ENCODE data around the gene LONP2. TPM values are rescaled to one million over a fixed set of nuclear protein-coding genes. Genes with fewer than 3 reads are reported as not detected.

LONP2 gene
- total and polyA plus RNA-seq, 4 donors = 30.0 to 304 (median 52.8) TPM

DNA sequence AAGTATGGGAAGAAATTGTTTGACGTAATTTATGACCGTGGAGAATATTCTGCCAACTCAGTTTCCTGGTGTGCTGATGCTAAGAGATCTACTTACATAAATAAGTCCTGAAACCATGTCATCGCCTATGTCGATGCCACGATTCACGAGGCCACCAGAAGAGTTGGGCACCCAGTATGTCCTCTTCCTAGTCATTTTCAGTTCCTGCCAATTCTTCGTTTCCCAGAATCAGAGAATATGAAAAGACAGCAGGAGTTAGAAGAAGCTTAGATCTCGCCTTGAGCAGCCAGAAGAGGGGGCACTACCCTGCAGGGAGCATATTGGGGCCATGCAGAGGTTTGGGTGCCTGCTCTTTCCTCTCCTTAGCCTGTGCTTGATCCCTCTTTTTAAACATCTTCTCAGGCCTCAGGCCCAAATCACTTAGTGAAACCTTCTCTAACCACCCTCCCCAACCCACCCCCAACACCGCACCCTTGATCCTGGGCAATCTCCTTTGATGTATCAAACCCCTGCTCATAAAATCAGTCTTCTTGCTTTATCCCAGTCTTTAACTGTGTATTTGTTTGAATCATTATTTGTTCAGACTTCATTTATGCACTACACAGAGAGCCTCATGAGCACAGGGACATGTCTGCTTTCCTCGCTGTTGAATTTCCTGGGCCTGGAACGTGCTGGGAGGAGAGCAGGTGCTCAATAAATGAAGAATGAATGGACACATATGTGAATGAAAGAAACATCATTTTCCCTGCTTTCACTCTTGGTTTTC, 12.2 kb upstream of the LONP2 start:
- Histone ChIP-seq H3K9me3 (ENCODE audit: control insufficient read depth in 4 of 4, low read length in 3 of 4) (no peaks in the 10 kb centered on the region), H3K4me3 (ENCODE audit: low read depth in 1 of 3, low read length in 3 of 3) (no peak overlapping the region), H3K27me3 (ENCODE audit: control insufficient read depth in 4 of 4, insufficient read depth in 4 of 4, low read length in 3 of 4) (no peaks in the 10 kb centered on the region), H3K9ac (ENCODE audit: low read depth in 1 of 2, low read length in 2 of 2) (no peak overlapping the region), H3K27ac (ENCODE audit: low read depth in 1 of 2, low read length in 2 of 2) (no peak overlapping the region), H3K4me1 (ENCODE audit: control insufficient read depth in 4 of 4, insufficient read depth in 4 of 4, low read length in 3 of 4) (peaks cover 3 to 35% (median 23%) of the 10 kb centered on the region in 4 donors), H3K36me3 (ENCODE audit: control insufficient read depth in 4 of 4, insufficient read depth in 3 of 4, low read depth in 1 of 4, low read length in 3 of 4) (no peaks in the 10 kb centered on the region)
- 77% methylated on average over 11 of the region's 11 CpGs for WGBS
- no peak for DNase-seq (ENCODE audit: low spot score)
- TF ChIP-seq RAD21 (IDR thresholded peaks at IDR 0.05) (peak; percentile 70 to 79), EGR1 (IDR thresholded peaks at IDR 0.05; ENCODE audit: low read depth in 2 of 2) (no peak), SP1 (IDR thresholded peaks at IDR 0.05) (no peak), HNF4G (IDR thresholded peaks at IDR 0.05) (no peak), FOXA1 (IDR thresholded peaks at IDR 0.05) (no peak), RXRA (IDR thresholded peaks at IDR 0.05) (no peak), TAF1 (conservative IDR thresholded peaks at IDR 0.05) (no peak), FOXA2 (IDR thresholded peaks at IDR 0.05) (no peak)
- TF ChIP-seq, protein P1, sequence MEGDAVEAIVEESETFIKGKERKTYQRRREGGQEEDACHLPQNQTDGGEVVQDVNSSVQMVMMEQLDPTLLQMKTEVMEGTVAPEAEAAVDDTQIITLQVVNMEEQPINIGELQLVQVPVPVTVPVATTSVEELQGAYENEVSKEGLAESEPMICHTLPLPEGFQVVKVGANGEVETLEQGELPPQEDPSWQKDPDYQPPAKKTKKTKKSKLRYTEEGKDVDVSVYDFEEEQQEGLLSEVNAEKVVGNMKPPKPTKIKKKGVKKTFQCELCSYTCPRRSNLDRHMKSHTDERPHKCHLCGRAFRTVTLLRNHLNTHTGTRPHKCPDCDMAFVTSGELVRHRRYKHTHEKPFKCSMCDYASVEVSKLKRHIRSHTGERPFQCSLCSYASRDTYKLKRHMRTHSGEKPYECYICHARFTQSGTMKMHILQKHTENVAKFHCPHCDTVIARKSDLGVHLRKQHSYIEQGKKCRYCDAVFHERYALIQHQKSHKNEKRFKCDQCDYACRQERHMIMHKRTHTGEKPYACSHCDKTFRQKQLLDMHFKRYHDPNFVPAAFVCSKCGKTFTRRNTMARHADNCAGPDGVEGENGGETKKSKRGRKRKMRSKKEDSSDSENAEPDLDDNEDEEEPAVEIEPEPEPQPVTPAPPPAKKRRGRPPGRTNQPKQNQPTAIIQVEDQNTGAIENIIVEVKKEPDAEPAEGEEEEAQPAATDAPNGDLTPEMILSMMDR (IDR thresholded peaks at IDR 0.05; ENCODE audit: low read depth, low read length, missing input control) = peak; percentile 35
- TF ChIP-seq, protein P2, sequence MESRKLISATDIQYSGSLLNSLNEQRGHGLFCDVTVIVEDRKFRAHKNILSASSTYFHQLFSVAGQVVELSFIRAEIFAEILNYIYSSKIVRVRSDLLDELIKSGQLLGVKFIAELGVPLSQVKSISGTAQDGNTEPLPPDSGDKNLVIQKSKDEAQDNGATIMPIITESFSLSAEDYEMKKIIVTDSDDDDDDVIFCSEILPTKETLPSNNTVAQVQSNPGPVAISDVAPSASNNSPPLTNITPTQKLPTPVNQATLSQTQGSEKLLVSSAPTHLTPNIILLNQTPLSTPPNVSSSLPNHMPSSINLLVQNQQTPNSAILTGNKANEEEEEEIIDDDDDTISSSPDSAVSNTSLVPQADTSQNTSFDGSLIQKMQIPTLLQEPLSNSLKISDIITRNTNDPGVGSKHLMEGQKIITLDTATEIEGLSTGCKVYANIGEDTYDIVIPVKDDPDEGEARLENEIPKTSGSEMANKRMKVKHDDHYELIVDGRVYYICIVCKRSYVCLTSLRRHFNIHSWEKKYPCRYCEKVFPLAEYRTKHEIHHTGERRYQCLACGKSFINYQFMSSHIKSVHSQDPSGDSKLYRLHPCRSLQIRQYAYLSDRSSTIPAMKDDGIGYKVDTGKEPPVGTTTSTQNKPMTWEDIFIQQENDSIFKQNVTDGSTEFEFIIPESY (IDR thresholded peaks at IDR 0.05) = no peak
- TF ChIP-seq, protein P3, sequence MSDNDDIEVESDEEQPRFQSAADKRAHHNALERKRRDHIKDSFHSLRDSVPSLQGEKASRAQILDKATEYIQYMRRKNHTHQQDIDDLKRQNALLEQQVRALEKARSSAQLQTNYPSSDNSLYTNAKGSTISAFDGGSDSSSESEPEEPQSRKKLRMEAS (IDR thresholded peaks at IDR 0.05) = no peak

DNA sequence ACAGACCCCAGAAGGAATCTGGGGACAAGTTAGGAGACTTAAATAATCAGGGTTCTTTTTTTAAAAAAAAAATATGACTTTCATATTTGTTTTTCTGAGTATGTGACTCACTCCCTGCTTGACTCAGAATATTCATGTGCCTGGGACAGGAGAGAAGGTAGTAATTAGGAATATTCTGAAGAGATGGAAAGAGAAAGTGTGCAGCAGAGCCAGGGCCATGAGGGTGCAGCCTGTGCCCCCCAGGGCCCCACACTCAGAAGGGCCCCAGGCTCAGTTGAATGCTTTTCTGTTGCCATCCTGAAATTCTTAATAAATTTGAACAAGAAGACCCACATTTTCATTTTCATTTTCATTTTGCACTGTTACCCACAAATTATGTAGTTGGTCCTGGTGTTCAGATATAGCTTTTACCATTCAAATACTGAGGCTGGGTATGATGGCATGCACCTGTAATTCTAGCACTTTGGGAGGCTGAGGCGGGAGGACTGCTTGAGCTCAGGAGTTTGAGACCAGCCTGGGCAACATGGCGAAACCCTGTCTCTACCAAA, 11.5 kb upstream of the LONP2 start:
- Histone ChIP-seq H3K27ac (ENCODE audit: low read depth in 1 of 2, low read length in 2 of 2) (no peak overlapping the region), H3K4me3 (ENCODE audit: low read depth in 1 of 3, low read length in 3 of 3) (no peak overlapping the region), H3K4me1 (ENCODE audit: control insufficient read depth in 4 of 4, insufficient read depth in 4 of 4, low read length in 3 of 4) (peaks cover 3 to 38% (median 27%) of the 10 kb centered on the region in 4 donors), H3K9ac (ENCODE audit: low read depth in 1 of 2, low read length in 2 of 2) (no peak overlapping the region), H3K36me3 (ENCODE audit: control insufficient read depth in 4 of 4, insufficient read depth in 3 of 4, low read depth in 1 of 4, low read length in 3 of 4) (no peaks in the 10 kb centered on the region), H3K27me3 (ENCODE audit: control insufficient read depth in 4 of 4, insufficient read depth in 4 of 4, low read length in 3 of 4) (no peaks in the 10 kb centered on the region), H3K9me3 (ENCODE audit: control insufficient read depth in 4 of 4, low read length in 3 of 4) (no peaks in the 10 kb centered on the region)
- WGBS = over 99% methylated on average over 2 of the region's 2 CpGs
- TF ChIP-seq, protein P1 (IDR thresholded peaks at IDR 0.05; ENCODE audit: low read depth, low read length, missing input control) = no peak
- TF ChIP-seq YY1 (IDR thresholded peaks at IDR 0.05) = no peak
- no peak for DNase-seq (ENCODE audit: low spot score)
